MM.1S (cell line): ENCODE results near the gene GALNT12.

ENCODE experiments used
- DNase-seq: peaks from one replicate; pipeline ENCODE4 v3.0.0-alpha.2; 2015
- H2AFZ ChIP-seq: fragments of 300-600 bp; sonication (generic); 2 replicates; pipeline ENCODE4 v1.6.0; 2016; ENCODE audit warnings: antibody characterized with exemption, low read length
- H3F3A ChIP-seq: fragments of 300-600 bp; sonication (generic); 2 replicates; pipeline ENCODE4 v1.6.1; 2016; ENCODE audit warnings: mild to moderate bottlenecking, antibody characterized with exemption, low read length, moderate library complexity, mixed read lengths; ENCODE audit not compliant: insufficient read depth
- H3K27ac ChIP-seq: fragments of 300-600 bp; sonication (generic); 2 replicates; pipeline ENCODE4 v1.5.1; 2016; ENCODE audit warnings: mild to moderate bottlenecking, low read length
- H3K27me3 ChIP-seq: fragments of 300-600 bp; sonication (generic); replicated peaks from 2 replicates; pipeline ENCODE4 v1.6.0; 2016; ENCODE audit warnings: low read length; ENCODE audit not compliant: insufficient read depth
- H3K36me3 ChIP-seq: fragments of 300-600 bp; sonication (generic); replicated peaks from 2 replicates; pipeline ENCODE4 v1.6.1; 2016; ENCODE audit warnings: mild to moderate bottlenecking, low read length, mixed read lengths; ENCODE audit not compliant: insufficient read depth
- H3K4me1 ChIP-seq: fragments of 300-600 bp; sonication (generic); 2 replicates; pipeline ENCODE4 v1.6.1; 2016; ENCODE audit warnings: low read length, mixed read lengths
- H3K4me2 ChIP-seq: fragments of 300-600 bp; sonication (generic); 2 replicates; pipeline ENCODE4 v1.6.0; 2016; ENCODE audit warnings: low read depth, low read length
- H3K4me3 ChIP-seq: fragments of 300-600 bp; sonication (generic); 2 replicates; pipeline ENCODE4 v1.5.1; 2016; ENCODE audit warnings: low read length, mixed read lengths
- H3K79me2 ChIP-seq: fragments of 300-600 bp; sonication (generic); 2 replicates; pipeline ENCODE4 v1.6.1; 2016; ENCODE audit warnings: mixed run types, low read length, mixed read lengths
- H3K9ac ChIP-seq: fragments of 300-600 bp; sonication (generic); 2 replicates; pipeline ENCODE4 v1.6.1; 2016; ENCODE audit warnings: low read length, mixed read lengths
- H3K9me2 ChIP-seq: fragments of 300-600 bp; sonication (generic); replicated peaks from 2 replicates; pipeline ENCODE4 v1.6.1; 2016; ENCODE audit warnings: mild to moderate bottlenecking, low read length, mixed read lengths; ENCODE audit not compliant: insufficient read depth
- H3K9me3 ChIP-seq: fragments of 300-600 bp; sonication (generic); replicated peaks from 2 replicates; pipeline ENCODE4 v1.6.1; 2016; ENCODE audit warnings: mild to moderate bottlenecking, low read length, mixed read lengths; ENCODE audit not compliant: insufficient read depth
- H4K20me1 ChIP-seq: fragments of 300-600 bp; sonication (generic); 2 replicates; pipeline ENCODE4 v1.6.1; 2016; ENCODE audit warnings: mild to moderate bottlenecking, low read length, moderate library complexity, mixed read lengths; ENCODE audit not compliant: insufficient read depth
- EZH2 ChIP-seq: fragments of 300-600 bp; sonication (generic); optimal IDR thresholded peaks from 2 replicates; pipeline ENCODE3; 2017; ENCODE audit warnings: low read depth, mild to moderate bottlenecking, antibody characterized with exemption, low read length, mixed read lengths
- EZH2phosphoT487 ChIP-seq: fragments of 300-600 bp; sonication (generic); IDR thresholded peaks from 2 replicates; pipeline ENCODE4 v1.6.1; 2018; ENCODE audit warnings: antibody characterized with exemption, low read length
- TF ChIP-seq, protein P1 (sequence below): fragments of 300-600 bp; sonication (generic); IDR thresholded peaks from 2 replicates; pipeline ENCODE4 v1.5.1; 2016; ENCODE audit warnings: antibody characterized with exemption, low read length, mixed read lengths

The GALNT12 gene

DNA sequence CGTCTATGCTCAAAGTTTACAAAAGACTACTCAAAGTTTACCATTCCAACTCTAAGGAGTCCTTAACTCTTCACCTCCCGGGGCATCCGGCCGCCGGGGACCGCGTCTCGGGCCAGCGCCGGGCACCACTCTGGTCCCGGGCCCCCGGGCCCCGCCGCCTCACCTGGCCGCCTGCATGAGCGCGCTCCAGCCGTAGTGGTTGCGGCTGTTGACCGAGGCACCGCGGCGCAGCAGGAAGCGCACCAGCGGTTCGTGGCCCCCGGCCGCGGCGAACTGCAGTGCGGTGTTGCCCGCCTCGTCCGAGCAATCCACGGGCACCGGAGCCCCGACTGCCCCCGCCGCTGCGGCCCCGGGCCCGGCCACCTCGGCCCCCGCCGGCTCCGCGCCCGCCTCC, 11.5 kb upstream of the GALNT12 start:
- H3K9me3 ChIP-seq = no peaks in the 10 kb centered on the region
- no peak overlapping the region for H3K27ac ChIP-seq
- peaks cover 6% of the 10 kb centered on the region; the same call in 1 of the 2 replicates for H3K4me1 ChIP-seq
- H3K4me3 ChIP-seq = peak overlapping the region; percentile 77
- H3K9me2 ChIP-seq = no peaks in the 10 kb centered on the region
- H3K9ac ChIP-seq = peak overlapping the region; percentile 55; the same call in 1 of the 2 replicates
- H3K79me2 ChIP-seq = peaks cover 8% of the 10 kb centered on the region; the same call in 1 of the 2 replicates
- H3K36me3 ChIP-seq = no peaks in the 10 kb centered on the region
- H3F3A ChIP-seq = no peaks in the 10 kb centered on the region
- H3K4me2 ChIP-seq = peak overlapping the region; percentile 98
- no peak for TF ChIP-seq EZH2phosphoT487
- TF ChIP-seq EZH2 = no peak
- H3K27me3 ChIP-seq = peaks cover 5% of the 10 kb centered on the region
- peak overlapping the region; percentile 58 for H2AFZ ChIP-seq
- H4K20me1 ChIP-seq = no peaks in the 10 kb centered on the region
- peak; percentile 23 for DNase-seq

DNA sequence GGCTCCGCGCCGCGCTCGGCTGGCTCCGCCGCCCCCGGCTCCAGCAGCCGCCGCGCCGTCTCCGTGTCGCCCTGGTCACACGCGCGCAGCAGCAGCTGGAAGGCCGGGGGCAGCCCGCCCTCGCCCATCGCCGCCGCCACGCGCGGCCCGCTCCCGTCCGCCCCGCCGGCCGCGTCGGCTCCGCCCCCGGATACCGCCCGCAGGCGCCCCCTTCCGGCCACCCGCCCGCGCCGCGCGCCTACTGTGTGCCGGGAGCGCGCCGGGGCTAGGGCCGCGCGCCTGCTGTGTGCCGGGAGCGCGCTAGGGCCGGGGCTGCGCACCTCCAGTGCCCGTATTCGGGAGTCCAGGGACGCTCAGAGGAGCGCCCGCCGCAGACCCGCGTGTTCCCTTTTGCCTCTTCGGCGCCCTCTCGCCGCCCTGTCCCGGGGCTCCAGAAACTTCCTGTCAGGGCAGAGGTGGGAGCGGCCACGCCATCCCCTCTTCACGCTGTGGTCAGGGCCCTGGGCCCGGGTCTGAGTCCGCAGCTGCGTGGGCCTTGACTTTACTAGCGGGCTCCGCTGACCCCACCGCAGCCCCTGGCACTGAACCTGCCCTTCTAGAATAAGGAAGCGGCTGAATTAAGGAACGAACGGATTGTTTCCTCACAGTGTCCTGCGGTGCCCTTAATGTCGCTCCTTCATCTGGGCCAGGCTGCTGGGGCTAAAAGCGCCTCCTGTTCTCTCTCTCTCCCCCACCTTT, 10.9 kb upstream of the GALNT12 start, which contains the start of gene ANKS6:
TSS of gene ANKS6 (minus strand) at position 192 of the 738 bp plus-strand sequence. CDS start at position 128, 64 bp downstream.
- peak within 1 kb of the TSS; percentile 83 for H3K4me3 ChIP-seq
- H3K27me3 ChIP-seq = peaks cover 5% of the 10 kb centered on the region
- H3K9me3 ChIP-seq = no peaks in the 10 kb centered on the region
- H3K4me1 ChIP-seq = peaks cover 4% of the 10 kb centered on the region; the same call in 1 of the 2 replicates
- no peaks in the 10 kb centered on the region for H4K20me1 ChIP-seq
- peaks cover 8% of the 10 kb centered on the region; the same call in 1 of the 2 replicates for H3K79me2 ChIP-seq
- H3K4me2 ChIP-seq = peak within 1 kb of the TSS; percentile 98
- DNase-seq = peak; percentile 79
- no peak within 1 kb of the TSS for H3K27ac ChIP-seq
- H2AFZ ChIP-seq = peak within 1 kb of the TSS; percentile 100
- peak within 1 kb of the TSS; percentile 56; the same call in 1 of the 2 replicates for H3K9ac ChIP-seq
- H3F3A ChIP-seq = no peaks in the 10 kb centered on the region
- H3K9me2 ChIP-seq = no peaks in the 10 kb centered on the region
- H3K36me3 ChIP-seq = no peaks in the 10 kb centered on the region
- TF ChIP-seq, protein P1, sequence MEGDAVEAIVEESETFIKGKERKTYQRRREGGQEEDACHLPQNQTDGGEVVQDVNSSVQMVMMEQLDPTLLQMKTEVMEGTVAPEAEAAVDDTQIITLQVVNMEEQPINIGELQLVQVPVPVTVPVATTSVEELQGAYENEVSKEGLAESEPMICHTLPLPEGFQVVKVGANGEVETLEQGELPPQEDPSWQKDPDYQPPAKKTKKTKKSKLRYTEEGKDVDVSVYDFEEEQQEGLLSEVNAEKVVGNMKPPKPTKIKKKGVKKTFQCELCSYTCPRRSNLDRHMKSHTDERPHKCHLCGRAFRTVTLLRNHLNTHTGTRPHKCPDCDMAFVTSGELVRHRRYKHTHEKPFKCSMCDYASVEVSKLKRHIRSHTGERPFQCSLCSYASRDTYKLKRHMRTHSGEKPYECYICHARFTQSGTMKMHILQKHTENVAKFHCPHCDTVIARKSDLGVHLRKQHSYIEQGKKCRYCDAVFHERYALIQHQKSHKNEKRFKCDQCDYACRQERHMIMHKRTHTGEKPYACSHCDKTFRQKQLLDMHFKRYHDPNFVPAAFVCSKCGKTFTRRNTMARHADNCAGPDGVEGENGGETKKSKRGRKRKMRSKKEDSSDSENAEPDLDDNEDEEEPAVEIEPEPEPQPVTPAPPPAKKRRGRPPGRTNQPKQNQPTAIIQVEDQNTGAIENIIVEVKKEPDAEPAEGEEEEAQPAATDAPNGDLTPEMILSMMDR = peak; percentile 21; the same call in 1 of the 2 replicates
- no peak for TF ChIP-seq EZH2phosphoT487

DNA sequence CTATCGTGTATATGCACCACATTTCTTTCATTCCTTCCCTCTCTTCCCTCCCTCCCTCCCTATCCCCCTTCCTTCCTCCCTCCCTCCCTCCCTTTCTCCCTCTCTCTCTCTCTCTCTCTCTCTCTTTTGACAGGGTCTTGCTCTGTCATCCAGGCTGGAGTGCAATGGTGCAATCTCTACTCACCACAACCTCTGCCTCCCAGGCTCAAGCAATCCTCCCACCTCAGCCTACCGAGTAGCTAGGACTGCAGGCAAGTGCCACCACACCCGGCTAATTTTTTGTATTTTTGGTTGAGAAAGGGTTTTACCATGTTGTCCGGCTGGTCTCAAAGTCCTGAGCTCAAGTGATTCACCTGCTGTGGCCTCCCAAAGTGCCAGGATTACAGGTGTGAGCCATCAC, 10.0 kb upstream of the GALNT12 start:
- H3K9me3 ChIP-seq = no peaks in the 10 kb centered on the region
- H3K27me3 ChIP-seq = peaks cover 5% of the 10 kb centered on the region
- H3F3A ChIP-seq = no peaks in the 10 kb centered on the region
- no peak overlapping the region for H2AFZ ChIP-seq
- no peaks in the 10 kb centered on the region for H4K20me1 ChIP-seq
- H3K9ac ChIP-seq = no peak overlapping the region
- no peaks in the 10 kb centered on the region for H3K36me3 ChIP-seq
- H3K4me2 ChIP-seq = no peak overlapping the region
- H3K9me2 ChIP-seq = no peaks in the 10 kb centered on the region
- no peak overlapping the region for H3K4me3 ChIP-seq
- TF ChIP-seq, protein P1 = no peak
- TF ChIP-seq EZH2phosphoT487 = no peak
- TF ChIP-seq EZH2 = no peak
- peaks cover 4% of the 10 kb centered on the region; the same call in 1 of the 2 replicates for H3K4me1 ChIP-seq
- DNase-seq = no peak
- no peak overlapping the region for H3K27ac ChIP-seq
- peaks cover 8% of the 10 kb centered on the region; the same call in 1 of the 2 replicates for H3K79me2 ChIP-seq
